Fibroblast of lung (primary cell): ENCODE data around the gene ZNRF1. TPM values are rescaled to one million over a fixed set of nuclear protein-coding genes. Genes with fewer than 3 reads are reported as not detected.
"Not testable (repeated sequence)": the region's sequence is repeated elsewhere in the genome, so short reads cannot be mapped to it uniquely, and the experiment has no call there.

Source experiments
- DNase-seq, 2 donors: peaks; one replicate each; pipeline versions ENCODE4 v3.0.0 to v3.0.0-alpha.2; 2010; ENCODE audit warnings: low read depth in 2 of 2
- H2AFZ ChIP-seq: 2 replicates; pipeline ENCODE4 v1.5.1; 2012; ENCODE audit warnings: low read length, control low read depth, inconsistent platforms
- H3K27ac ChIP-seq: 2 replicates; pipeline ENCODE4 v1.5.1; 2011; ENCODE audit warnings: low read length, control low read depth; ENCODE audit not compliant: insufficient read depth
- H3K27me3 ChIP-seq: 2 replicates; pipeline ENCODE4 v1.5.1; 2011; ENCODE audit warnings: mild to moderate bottlenecking, low read length; ENCODE audit not compliant: control insufficient read depth, insufficient read depth
- H3K36me3 ChIP-seq: 2 replicates; pipeline ENCODE4 v1.5.1; 2011; ENCODE audit warnings: low read length; ENCODE audit not compliant: control insufficient read depth, insufficient read depth
- H3K4me1 ChIP-seq: 2 replicates; pipeline ENCODE4 v1.5.1; 2011; ENCODE audit warnings: low read length; ENCODE audit not compliant: control insufficient read depth, insufficient read depth; ENCODE audit errors: extremely low read depth
- H3K4me2 ChIP-seq: 2 replicates; pipeline ENCODE4 v1.5.1; 2011; ENCODE audit warnings: low read length, control low read depth; ENCODE audit not compliant: insufficient read depth; ENCODE audit errors: extremely low read depth
- H3K4me3 ChIP-seq, 4 experiments: fragments of 200-600 bp in 1 of 4; sonication (generic) in 1 of 4; replicated peaks in 1 of 4; 2 replicates each; pipeline ENCODE4 v1.5.1; 2011 to 2016; ENCODE audit warnings: low read length in 4 of 4, low read depth in 3 of 4, mild to moderate bottlenecking in 3 of 4, control low read depth in 2 of 4, inconsistent platforms in 1 of 4, mixed read lengths in 1 of 4; ENCODE audit not compliant: insufficient read depth in 1 of 4; ENCODE audit errors: control extremely low read depth in 1 of 4
- H3K79me2 ChIP-seq: 2 replicates; pipeline ENCODE4 v1.5.1; 2012; ENCODE audit warnings: mild to moderate bottlenecking, low read length, inconsistent platforms; ENCODE audit not compliant: control insufficient read depth, insufficient read depth
- H3K9ac ChIP-seq: 2 replicates; pipeline ENCODE4 v1.5.1; 2011; ENCODE audit warnings: mild to moderate bottlenecking, low read length, control low read depth; ENCODE audit not compliant: insufficient read depth
- H3K9me3 ChIP-seq: 2 replicates; pipeline ENCODE4 v1.5.1; 2012; ENCODE audit warnings: low read depth, low read length; ENCODE audit not compliant: control insufficient read depth, insufficient read depth
- H4K20me1 ChIP-seq: 2 replicates; pipeline ENCODE4 v1.5.1; 2011; ENCODE audit warnings: low read length; ENCODE audit not compliant: control insufficient read depth, insufficient read depth; ENCODE audit errors: extremely low read depth
- CTCF ChIP-seq, 2 donors: IDR thresholded peaks in 1 of 2; conservative IDR thresholded peaks in 1 of 2; 1 replicate in 1 of 2; 2 replicates in 1 of 2; pipeline ENCODE4 v1.5.1; 2011 to 2012; ENCODE audit warnings: low read length in 2 of 2, control low read depth in 1 of 2, inconsistent platforms in 1 of 2, low read depth in 1 of 2, mild to moderate bottlenecking in 1 of 2
- EZH2 ChIP-seq: IDR thresholded peaks from 2 replicates; pipeline ENCODE4 v1.5.1; 2012; ENCODE audit warnings: low read length, control low read depth, mild to moderate bottlenecking; ENCODE audit errors: missing control alignments
- polyA plus RNA-seq, 2 donors: library from polyadenylated mRNA; depleted of rRNA in 1 of 2; stranded (reverse) in 1 of 2; unstranded in 1 of 2; fragments of >200 nt; gene quantifications; 2 replicates each; pipeline ENCODE4 v1.2.1, GENCODE V29; 2011 to 2012; ENCODE audit warnings: missing spikeins in 1 of 2
- total RNA-seq: library from RNA; depleted of rRNA; stranded (reverse); fragments of >200 nt; gene quantifications from 2 replicates; pipeline ENCODE4 v1.2.1, GENCODE V29; 2014

ZNRF1 gene
- total and polyA plus RNA-seq, 2 donors (not counting 1 experiment from before 2014, with no cell fraction given) = 21.0 to 21.1 TPM

- H4K20me1 ChIP-seq = no peaks in the 10 kb centered on the region
- no peak for TF ChIP-seq EZH2
- TF ChIP-seq CTCF (conservative IDR thresholded peaks at IDR 0.05 in 1 of 2, IDR thresholded peaks at IDR 0.05 in 1 of 2; ENCODE audit: low read depth in 1 of 2, low read length in 2 of 2) = no peak
- H3K4me2 ChIP-seq = peak overlapping the region; percentile 79
- peaks cover 40% of the 10 kb centered on the region for H3K79me2 ChIP-seq
- H2AFZ ChIP-seq = no peak overlapping the region
- H3K9me3 ChIP-seq = no peaks in the 10 kb centered on the region
- H3K4me3 ChIP-seq = peak overlapping the region in 1 of 4 experiments; percentile 7
- H3K36me3 ChIP-seq = no peaks in the 10 kb centered on the region
- no peaks in the 10 kb centered on the region for H3K27me3 ChIP-seq
- peaks cover 13% of the 10 kb centered on the region for H3K4me1 ChIP-seq
- no peak for DNase-seq
- no peak overlapping the region for H3K9ac ChIP-seq
- H3K27ac ChIP-seq = peak overlapping the region; percentile 59
Measured at GRCh38 chr16:75012380-75013081, 13.7 kb downstream of the ZNRF1 start.

GRCh38 chr16:75013123-75013522, 14.3 kb downstream of the ZNRF1 start:
- peak overlapping the region; percentile 1 for H3K4me2 ChIP-seq
- H3K9me3 ChIP-seq, H3K36me3 ChIP-seq, H4K20me1 ChIP-seq, H3K27ac ChIP-seq, H3K9ac ChIP-seq, H3K4me3 ChIP-seq, H2AFZ ChIP-seq, H3K27me3 ChIP-seq, DNase-seq: not testable (repeated sequence)
- peaks cover 13% of the 10 kb centered on the region for H3K4me1 ChIP-seq
- H3K79me2 ChIP-seq = peaks cover 40% of the 10 kb centered on the region

- H3K36me3 ChIP-seq = no peaks in the 10 kb centered on the region
- TF ChIP-seq EZH2 = no peak
- TF ChIP-seq CTCF (conservative IDR thresholded peaks at IDR 0.05 in 1 of 2, IDR thresholded peaks at IDR 0.05 in 1 of 2; ENCODE audit: low read depth in 1 of 2, low read length in 2 of 2) = no peak
- H3K4me2 ChIP-seq = no peak overlapping the region
- no peak overlapping the region for H3K27ac ChIP-seq
- H3K27me3 ChIP-seq = no peaks in the 10 kb centered on the region
- no peak overlapping the region for H3K4me3 ChIP-seq
- H3K79me2 ChIP-seq = peaks cover 38% of the 10 kb centered on the region
- no peaks in the 10 kb centered on the region for H4K20me1 ChIP-seq
- H3K9ac ChIP-seq = no peak overlapping the region
- DNase-seq = no peak
- H3K4me1 ChIP-seq = peaks cover 13% of the 10 kb centered on the region
- H2AFZ ChIP-seq = no peak overlapping the region
- no peaks in the 10 kb centered on the region for H3K9me3 ChIP-seq
Measured at GRCh38 chr16:75014318-75014717, 15.5 kb downstream of the ZNRF1 start.

GRCh38 chr16:75016451-75017081, 17.7 kb downstream of the ZNRF1 start:
- not testable (repeated sequence) for H2AFZ ChIP-seq, H3K4me2 ChIP-seq, H3K27me3 ChIP-seq, H3K4me3 ChIP-seq, H3K4me1 ChIP-seq, H3K36me3 ChIP-seq, H3K9ac ChIP-seq, DNase-seq, H3K9me3 ChIP-seq, H4K20me1 ChIP-seq, H3K27ac ChIP-seq
- H3K79me2 ChIP-seq = peaks cover 41% of the 10 kb centered on the region
